ACHN (cell line): ENCODE measurements around the gene QKI.
A peak's percentile ranks its signal among the peaks of the same experiment; 100 is the strongest.
"Not testable (repeated sequence)": the region's sequence is repeated elsewhere in the genome, so short reads cannot be mapped to it uniquely, and the experiment has no call there.

Experiments
- DNase-seq: peaks from one replicate; pipeline ENCODE4 v3.0.0-alpha.2; 2015
- in situ Hi-C: cut with HindIII; loops from 2 replicates; pipeline ENCODE4 v1.10.0; 2017; ENCODE audit warnings: low sequenced_read_pairs, low pct_ligation_motif_present, low pct_unique_long_range_greater_than_20kb

The QKI gene

GRCh38 chr6:163580311-163581030 lies 166.0 kb downstream of the QKI start:
- in situ Hi-C loops = no loop called here
- no peak for DNase-seq

- in situ Hi-C loops = no loop called here
- DNase-seq = no peak
These were observed 169.0 kb downstream of the QKI start for GRCh38 chr6:163583558-163583957.

- DNase-seq = peak; percentile 70
These were observed 171.5 kb downstream of the QKI start for GRCh38 chr6:163585932-163586437.

GRCh38 chr6:163586888-163587287 lies 172.4 kb downstream of the QKI start:
- no peak for DNase-seq
- in situ Hi-C loops = no loop called here

More at GRCh38 chr6:163585932-163586437, 171.5 kb downstream of the QKI start:
- in situ Hi-C loops = no loop called here

- no peak for DNase-seq
- in situ Hi-C loops = no loop called here
These were observed 173.9 kb downstream of the QKI start for GRCh38 chr6:163588220-163588919.

GRCh38 chr6:163589387-163589786 lies 174.9 kb downstream of the QKI start:
- DNase-seq = no peak
- in situ Hi-C loops = no loop called here

- in situ Hi-C loops, DNase-seq: not testable (repeated sequence)
These were observed 175.6 kb downstream of the QKI start for GRCh38 chr6:163590132-163590531.

GRCh38 chr6:163592872-163593271 lies 178.4 kb downstream of the QKI start:
- in situ Hi-C loops = no loop called here

GRCh38 chr6:163596174-163596573 lies 181.7 kb downstream of the QKI start:
- no peak for DNase-seq
- in situ Hi-C loops = no loop called here

More at GRCh38 chr6:163592872-163593271, 178.4 kb downstream of the QKI start:
- DNase-seq = no peak

- no peak for DNase-seq
- in situ Hi-C loops = no loop called here
These were observed 184.6 kb downstream of the QKI start for GRCh38 chr6:163599136-163599535.

GRCh38 chr6:163599684-163600083 lies 185.2 kb downstream of the QKI start:
- DNase-seq = no peak
- in situ Hi-C loops = no loop called here

GRCh38 chr6:163600331-163600730 lies 185.8 kb downstream of the QKI start:
- in situ Hi-C loops = no loop called here
- no peak for DNase-seq

GRCh38 chr6:163600781-163601180 lies 186.3 kb downstream of the QKI start:
- in situ Hi-C loops = no loop called here

GRCh38 chr6:163602851-163603250 lies 188.3 kb downstream of the QKI start:
- DNase-seq = no peak
- in situ Hi-C loops = no loop called here

More at GRCh38 chr6:163600781-163601180, 186.3 kb downstream of the QKI start:
- no peak for DNase-seq

GRCh38 chr6:163603395-163603794 lies 188.9 kb downstream of the QKI start:
- in situ Hi-C loops = no loop called here
- DNase-seq = no peak

- in situ Hi-C loops = no loop called here
- no peak for DNase-seq
These were observed 191.0 kb downstream of the QKI start for GRCh38 chr6:163605385-163606097.

- in situ Hi-C loops = no loop called here
- DNase-seq = no peak
These were observed 193.3 kb downstream of the QKI start for GRCh38 chr6:163607792-163608191.

GRCh38 chr6:163608204-163608644 lies 193.7 kb downstream of the QKI start:
- in situ Hi-C loops = no loop called here
- DNase-seq = no peak

- no peak for DNase-seq
- in situ Hi-C loops = no loop called here
These were observed 197.7 kb downstream of the QKI start for GRCh38 chr6:163612200-163612599.
